ENCODE data around the gene OSR1. TPM values are rescaled to one million over a fixed set of nuclear protein-coding genes. Genes with fewer than 3 reads are reported as not detected.

The OSR1 gene
- total and polyA plus RNA-seq, 2 experiments from 2014 or later = 0.24 TPM; not detected in 1

GRCh38 chr2:19367326-19367725 is 8.9 kb upstream of the OSR1 start (continued):
- no peak for TF ChIP-seq ZNF462 (CRISPR knock-in tag; IDR thresholded peaks at IDR 0.05)
- no peak for TF ChIP-seq JUNB (IDR thresholded peaks at IDR 0.05; ENCODE audit: unreplicated experiment)
- TF ChIP-seq CREB1 (CRISPR knock-in tag; IDR thresholded peaks at IDR 0.05; ENCODE audit: low read depth) = no peak
- no peak for TF ChIP-seq STAT1 (IDR thresholded peaks at IDR 0.05; ENCODE audit: unreplicated experiment)
- no peak for TF ChIP-seq NANOG (IDR thresholded peaks at IDR 0.05; ENCODE audit: borderline replicate concordance)
- TF ChIP-seq ZNF331 (CRISPR knock-in tag; IDR thresholded peaks at IDR 0.05; ENCODE audit: low read depth) = no peak
- no peak for TF ChIP-seq EZH2 (IDR thresholded peaks at IDR 0.05; ENCODE audit: low read depth, unreplicated experiment)

DNA sequence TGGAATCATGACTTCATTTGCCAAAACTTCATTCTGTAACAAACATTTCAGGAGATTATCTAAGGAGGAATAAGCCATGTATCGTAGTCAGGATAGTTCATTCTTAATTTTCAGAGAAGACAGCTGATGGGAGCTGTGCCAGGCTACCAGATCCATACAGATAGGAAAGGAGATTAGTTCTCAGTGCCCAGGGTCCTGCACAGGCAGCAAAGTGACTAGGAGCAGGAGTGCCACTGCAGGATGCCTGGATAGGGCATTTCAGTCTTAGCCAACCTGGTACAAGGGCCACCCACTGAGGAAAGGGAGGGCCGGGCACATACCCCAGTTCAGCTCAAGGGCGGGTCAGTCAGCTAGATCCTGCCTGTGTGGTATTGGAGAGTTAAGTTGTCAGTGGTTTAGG is 6.7 kb upstream of the OSR1 start:
- 0 out of 2 replicates have a peak, but pooled peaks cover 6% of the 10 kb centered on the region for H3F3A ChIP-seq (replicated peaks; ENCODE audit: low read depth)
- ATAC-seq = no peak
- H3K27me3 Mint-ChIP-seq (ENCODE audit: insufficient read depth, low read depth, poor library complexity) = peaks cover 46% of the 10 kb centered on the region
- H3K9me2 ChIP-seq (ENCODE audit: insufficient read depth) = no peaks in the 10 kb centered on the region
- no peak overlapping the region for H3K27ac Mint-ChIP-seq
- no peaks in the 10 kb centered on the region; the same call in 2 of the 3 replicates for H3K36me3 Mint-ChIP-seq (ENCODE audit: low read depth)
- peaks cover 24% of the 10 kb centered on the region for H3K4me1 Mint-ChIP-seq
- no peaks in the 10 kb centered on the region for H3K9me3 Mint-ChIP-seq
- H3K4me2 ChIP-seq = no peak overlapping the region
- H3K27ac ChIP-seq (ENCODE audit: low read depth) = no peak overlapping the region
- H2AFZ ChIP-seq = no peak overlapping the region
- H3K79me2 ChIP-seq (replicated peaks; ENCODE audit: insufficient read depth) = no peaks in the 10 kb centered on the region
- H3K27me3 ChIP-seq (ENCODE audit: insufficient read depth) = peaks cover 74% of the 10 kb centered on the region
- no peak overlapping the region for H3K4me3 Mint-ChIP-seq
- no peak overlapping the region for H3K4me3 ChIP-seq
- peaks cover 26% of the 10 kb centered on the region for H3K4me1 ChIP-seq (ENCODE audit: insufficient read depth)
- no peak for DNase-seq (ENCODE audit: low spot score)
- no peaks in the 10 kb centered on the region for H3K36me3 ChIP-seq (ENCODE audit: insufficient read depth)
- H4K20me1 ChIP-seq (replicated peaks; ENCODE audit: insufficient read depth) = peaks cover 20% of the 10 kb centered on the region
- TF ChIP-seq EZH2phosphoT487 (IDR thresholded peaks at IDR 0.05; ENCODE audit: unreplicated experiment) (no peak), ZNF331 (CRISPR knock-in tag; IDR thresholded peaks at IDR 0.05; ENCODE audit: low read depth) (no peak)
- TF ChIP-seq, protein P1, sequence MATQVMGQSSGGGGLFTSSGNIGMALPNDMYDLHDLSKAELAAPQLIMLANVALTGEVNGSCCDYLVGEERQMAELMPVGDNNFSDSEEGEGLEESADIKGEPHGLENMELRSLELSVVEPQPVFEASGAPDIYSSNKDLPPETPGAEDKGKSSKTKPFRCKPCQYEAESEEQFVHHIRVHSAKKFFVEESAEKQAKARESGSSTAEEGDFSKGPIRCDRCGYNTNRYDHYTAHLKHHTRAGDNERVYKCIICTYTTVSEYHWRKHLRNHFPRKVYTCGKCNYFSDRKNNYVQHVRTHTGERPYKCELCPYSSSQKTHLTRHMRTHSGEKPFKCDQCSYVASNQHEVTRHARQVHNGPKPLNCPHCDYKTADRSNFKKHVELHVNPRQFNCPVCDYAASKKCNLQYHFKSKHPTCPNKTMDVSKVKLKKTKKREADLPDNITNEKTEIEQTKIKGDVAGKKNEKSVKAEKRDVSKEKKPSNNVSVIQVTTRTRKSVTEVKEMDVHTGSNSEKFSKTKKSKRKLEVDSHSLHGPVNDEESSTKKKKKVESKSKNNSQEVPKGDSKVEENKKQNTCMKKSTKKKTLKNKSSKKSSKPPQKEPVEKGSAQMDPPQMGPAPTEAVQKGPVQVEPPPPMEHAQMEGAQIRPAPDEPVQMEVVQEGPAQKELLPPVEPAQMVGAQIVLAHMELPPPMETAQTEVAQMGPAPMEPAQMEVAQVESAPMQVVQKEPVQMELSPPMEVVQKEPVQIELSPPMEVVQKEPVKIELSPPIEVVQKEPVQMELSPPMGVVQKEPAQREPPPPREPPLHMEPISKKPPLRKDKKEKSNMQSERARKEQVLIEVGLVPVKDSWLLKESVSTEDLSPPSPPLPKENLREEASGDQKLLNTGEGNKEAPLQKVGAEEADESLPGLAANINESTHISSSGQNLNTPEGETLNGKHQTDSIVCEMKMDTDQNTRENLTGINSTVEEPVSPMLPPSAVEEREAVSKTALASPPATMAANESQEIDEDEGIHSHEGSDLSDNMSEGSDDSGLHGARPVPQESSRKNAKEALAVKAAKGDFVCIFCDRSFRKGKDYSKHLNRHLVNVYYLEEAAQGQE (IDR thresholded peaks at IDR 0.05; ENCODE audit: unreplicated experiment) = no peak

Data from GM23338 (cell line).